LNCaP clone FGC (cell line): ENCODE results near the gene UBE2F.
"Not testable (repeated sequence)": the region's sequence is repeated elsewhere in the genome, so short reads cannot be mapped to it uniquely, and the experiment has no call there.

ENCODE experiments used
- DNase-seq: peaks from one replicate; pipeline ENCODE4 v3.0.0-alpha.2; 2011; ENCODE audit warnings: low read depth
- H3K4me3 ChIP-seq: 2 replicates; pipeline ENCODE4 v1.5.1; 2011; ENCODE audit warnings: mild to moderate bottlenecking, low read depth, low read length, control low read depth
- CTCF ChIP-seq: IDR thresholded peaks from 2 replicates; pipeline ENCODE4 v1.5.1; 2012; ENCODE audit warnings: mild to moderate bottlenecking; ENCODE audit not compliant: control insufficient read depth, insufficient read depth; ENCODE audit errors: extremely low read depth

Gene UBE2F

GRCh38 chr2:237943395-237944094, 23.3 kb upstream of the UBE2F start:
- DNase-seq: no peak
- no peak overlapping the region for H3K4me3 ChIP-seq
- TF ChIP-seq CTCF: no peak

- no peak overlapping the region for H3K4me3 ChIP-seq
- DNase-seq: no peak
- no peak for TF ChIP-seq CTCF
Observed at GRCh38 chr2:237944302-237944701, 22.5 kb upstream of the UBE2F start.

- DNase-seq: no peak
- TF ChIP-seq CTCF: no peak
- no peak overlapping the region for H3K4me3 ChIP-seq
Observed at GRCh38 chr2:237946423-237946822, 20.4 kb upstream of the UBE2F start.

- DNase-seq, H3K4me3 ChIP-seq: not testable (repeated sequence)
Observed at GRCh38 chr2:237951354-237951753, 15.5 kb upstream of the UBE2F start.

GRCh38 chr2:237951878-237952277, 14.9 kb upstream of the UBE2F start:
- H3K4me3 ChIP-seq: no peak overlapping the region
- TF ChIP-seq CTCF: no peak
- DNase-seq: no peak

GRCh38 chr2:237952851-237953250, 14.0 kb upstream of the UBE2F start:
- no peak for TF ChIP-seq CTCF
- no peak for DNase-seq
- H3K4me3 ChIP-seq: no peak overlapping the region

GRCh38 chr2:237955640-237956401, 11.0 kb upstream of the UBE2F start:
- H3K4me3 ChIP-seq: no peak overlapping the region
- DNase-seq: no peak
- no peak for TF ChIP-seq CTCF
